Mononuclear cell (primary cell): Measurements from ENCODE around the gene CKMT1B. TPM values are rescaled to one million over a fixed set of nuclear protein-coding genes. Genes with fewer than 3 reads are reported as not detected.
"Not testable (repeated sequence)": the region's sequence is repeated elsewhere in the genome, so short reads cannot be mapped to it uniquely, and the experiment has no call there.

Source experiments
- H3K27me3 ChIP-seq: 2 replicates; pipeline ENCODE4 v1.6.0; 2011; ENCODE audit warnings: low read length, control low read depth; ENCODE audit not compliant: insufficient read depth
- H3K4me1 ChIP-seq: 2 replicates; pipeline ENCODE4 v1.5.1; 2011; ENCODE audit warnings: mild to moderate bottlenecking, low read length, control low read depth; ENCODE audit not compliant: insufficient read depth
- H3K4me3 ChIP-seq: 2 replicates; pipeline ENCODE4 v1.5.1; 2011; ENCODE audit warnings: mild to moderate bottlenecking, low read length, moderate library complexity
- H3K9me3 ChIP-seq: 2 replicates; pipeline ENCODE4 v1.5.1; 2011; ENCODE audit warnings: low read depth, mild to moderate bottlenecking, control low read depth, low read length
- total RNA-seq: library from RNA; depleted of rRNA; stranded (reverse); fragments of >200 nt; gene quantifications from one replicate; pipeline ENCODE4 v1.2.3, GENCODE V29; 2012

Gene CKMT1B
- total RNA-seq, 1 donor: not detected

GRCh38 chr15:43602233-43602632 is 8.4 kb downstream of the CKMT1B start:
- not testable (repeated sequence) for H3K9me3 ChIP-seq, H3K4me1 ChIP-seq, H3K27me3 ChIP-seq, H3K4me3 ChIP-seq

- not testable (repeated sequence) for H3K4me3 ChIP-seq, H3K9me3 ChIP-seq, H3K27me3 ChIP-seq, H3K4me1 ChIP-seq
These were observed 23.9 kb downstream of the CKMT1B start for GRCh38 chr15:43617750-43618149.

GRCh38 chr15:43618700-43619099 is 24.9 kb downstream of the CKMT1B start, which contains the start of gene STRC:
Gene STRC, minus strand, starts transcription at chr15:43618800. Its CDS starts 78 bp downstream, at chr15:43618722.
- not testable (repeated sequence) for H3K4me1 ChIP-seq, H3K27me3 ChIP-seq, H3K9me3 ChIP-seq, H3K4me3 ChIP-seq

- not testable (repeated sequence) for H3K9me3 ChIP-seq, H3K4me1 ChIP-seq, H3K4me3 ChIP-seq, H3K27me3 ChIP-seq
These were observed 28.4 kb downstream of the CKMT1B start for GRCh38 chr15:43622068-43622799.

DNA sequence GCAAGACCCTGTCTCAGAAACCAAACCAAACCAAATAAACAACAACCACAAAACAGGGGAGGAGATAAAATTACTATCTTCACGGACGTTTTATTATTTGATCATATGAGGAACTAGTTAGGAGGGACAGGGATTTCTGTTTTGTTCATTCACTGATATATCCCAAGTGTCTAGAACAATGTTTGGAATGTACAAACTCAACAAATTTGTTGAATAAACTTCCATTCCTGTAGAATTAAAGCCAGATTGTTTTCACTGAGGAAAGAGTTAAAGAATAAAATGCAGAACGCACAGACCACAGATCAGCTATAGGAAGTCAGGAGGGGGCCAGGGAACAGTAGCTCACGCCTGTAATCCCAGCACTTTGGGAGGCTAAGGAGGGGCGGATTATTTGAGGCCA is 31.3 kb downstream of the CKMT1B start:
- no peak overlapping the region for H3K4me3 ChIP-seq
- H3K27me3 ChIP-seq: no peaks in the 10 kb centered on the region
- H3K4me1 ChIP-seq: no peaks in the 10 kb centered on the region
- H3K9me3 ChIP-seq: no peaks in the 10 kb centered on the region

DNA sequence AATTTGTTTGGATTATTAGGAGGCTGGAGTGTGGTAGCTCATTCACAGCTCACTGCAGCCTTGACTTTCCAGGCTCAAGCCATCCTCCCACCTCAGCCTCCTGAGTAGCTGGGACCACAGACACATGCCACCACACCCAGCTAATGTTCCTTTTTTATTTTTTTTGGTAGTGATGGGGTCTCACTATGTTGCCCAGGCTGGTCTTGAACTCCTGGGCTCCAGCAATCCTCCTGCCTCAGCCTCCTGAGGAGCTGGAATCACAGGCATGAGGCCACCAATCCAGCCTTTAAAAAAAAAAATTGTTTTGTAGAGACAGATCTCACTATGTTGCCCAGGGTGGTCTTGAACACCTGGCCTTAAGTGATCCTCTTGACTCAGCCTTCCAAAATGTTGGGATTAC is 33.1 kb downstream of the CKMT1B start:
- not testable (repeated sequence) for H3K27me3 ChIP-seq, H3K4me1 ChIP-seq, H3K4me3 ChIP-seq, H3K9me3 ChIP-seq

- not testable (repeated sequence) for H3K4me1 ChIP-seq, H3K27me3 ChIP-seq, H3K4me3 ChIP-seq, H3K9me3 ChIP-seq
These were observed 44.8 kb downstream of the CKMT1B start for GRCh38 chr15:43638464-43639204.

Other genes with a start within 250 kb of the CKMT1B start
- gene ZSCAN29, start 223.0 kb upstream of the CKMT1B start, total RNA-seq: 8.6 TPM
- gene TUBGCP4, start 222.9 kb upstream of the CKMT1B start, total RNA-seq: 4.9 TPM
- gene TP53BP1, start 100.9 kb upstream of the CKMT1B start, total RNA-seq: 30.6 TPM
- gene MAP1A, start 76.4 kb upstream of the CKMT1B start, total RNA-seq: 2.4 TPM
- gene PPIP5K1, start 3.8 kb upstream of the CKMT1B start, total RNA-seq: 9.9 TPM
- 0.42 TPM for gene STRC, start 24.8 kb downstream of the CKMT1B start, total RNA-seq
- gene CATSPER2, start 54.8 kb downstream of the CKMT1B start, total RNA-seq: 2.5 TPM
- gene CKMT1A, start 99.8 kb downstream of the CKMT1B start, total RNA-seq: not detected
- gene PDIA3, start 152.4 kb downstream of the CKMT1B start, total RNA-seq: 119 TPM
- 1.7 TPM for gene ELL3, start 182.9 kb downstream of the CKMT1B start, total RNA-seq
- 301 TPM for gene SERF2, start 198.3 kb downstream of the CKMT1B start, total RNA-seq
- gene SERINC4, start 206.2 kb downstream of the CKMT1B start, total RNA-seq: not detected
- gene HYPK, start 206.6 kb downstream of the CKMT1B start, total RNA-seq: 6.5 TPM
- gene MFAP1, start 230.7 kb downstream of the CKMT1B start, total RNA-seq: 10.5 TPM
- 6.7 TPM for gene WDR76, start 233.0 kb downstream of the CKMT1B start, total RNA-seq